IPS-NIHi7 (cell line): Measurements from ENCODE around the gene CLCNKB.
"Not testable (repeated sequence)": the region's sequence is repeated elsewhere in the genome, so short reads cannot be mapped to it uniquely, and the experiment has no call there.

Source experiments
- DNase-seq: peaks from one replicate; pipeline ENCODE4 v3.0.0; 2012; ENCODE audit warnings: mixed read lengths; ENCODE audit errors: extremely low spot score

CLCNKB gene

DNA sequence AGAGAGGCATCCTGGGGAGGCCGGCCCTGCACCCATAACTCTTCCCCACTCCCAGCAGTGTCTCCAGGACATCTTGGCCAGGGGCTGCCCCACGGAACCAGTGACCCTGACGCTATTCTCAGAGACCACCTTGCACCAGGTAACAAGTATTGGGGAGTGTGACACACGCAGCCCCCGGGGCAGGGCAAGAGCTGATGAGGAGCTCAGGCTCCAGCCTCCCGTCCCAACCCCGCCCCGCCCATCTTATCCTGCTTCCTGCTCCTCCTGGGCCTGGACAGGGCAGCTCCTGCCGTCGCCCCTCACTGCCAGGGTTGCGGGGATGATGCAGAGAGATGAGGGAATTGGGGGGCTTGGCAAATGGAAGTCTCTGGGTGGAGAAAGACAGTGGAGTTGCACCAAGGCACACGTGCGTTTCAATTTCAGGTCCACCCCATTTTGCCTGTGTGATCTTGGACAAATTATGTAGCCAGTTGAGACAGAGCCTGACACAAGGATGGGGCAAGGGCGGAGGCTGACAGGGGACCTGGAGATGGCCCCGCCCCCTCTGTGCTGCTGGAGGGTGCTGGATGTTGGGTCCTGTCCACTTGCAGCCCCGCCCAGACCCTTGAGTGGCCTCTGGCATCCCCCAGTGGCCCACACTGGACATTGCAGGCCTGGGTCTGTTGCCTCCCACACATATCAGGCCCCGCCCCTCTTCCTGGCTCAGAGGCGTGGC lies 11.0 kb upstream of the CLCNKB start:
- DNase-seq, result peak; percentile 97

DNA sequence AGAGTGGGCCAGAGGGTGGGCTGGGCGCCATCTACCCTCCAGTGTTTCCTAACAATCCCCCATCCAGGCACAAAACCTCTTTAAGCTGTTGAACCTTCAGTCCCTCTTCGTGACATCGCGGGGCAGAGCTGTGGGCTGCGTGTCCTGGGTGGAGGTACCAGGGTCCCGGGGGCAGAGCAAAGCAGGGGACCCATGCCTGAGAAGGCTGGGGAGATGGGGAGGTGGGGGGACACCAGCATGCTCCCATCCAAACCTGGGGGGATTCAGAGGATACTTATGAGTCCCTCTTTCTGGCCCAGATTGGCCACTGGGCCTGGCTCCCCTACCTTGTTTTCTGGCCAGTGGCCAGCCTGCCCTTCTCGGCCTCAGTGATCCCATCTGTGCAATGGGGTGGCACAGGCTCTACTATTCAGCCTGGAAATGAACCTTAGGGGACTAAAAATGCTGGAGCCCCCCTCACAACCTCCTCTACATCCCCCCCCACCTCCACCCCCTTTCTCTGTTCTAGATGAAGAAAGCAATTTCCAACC lies 10.4 kb upstream of the CLCNKB start:
- not testable (repeated sequence) for DNase-seq

DNA sequence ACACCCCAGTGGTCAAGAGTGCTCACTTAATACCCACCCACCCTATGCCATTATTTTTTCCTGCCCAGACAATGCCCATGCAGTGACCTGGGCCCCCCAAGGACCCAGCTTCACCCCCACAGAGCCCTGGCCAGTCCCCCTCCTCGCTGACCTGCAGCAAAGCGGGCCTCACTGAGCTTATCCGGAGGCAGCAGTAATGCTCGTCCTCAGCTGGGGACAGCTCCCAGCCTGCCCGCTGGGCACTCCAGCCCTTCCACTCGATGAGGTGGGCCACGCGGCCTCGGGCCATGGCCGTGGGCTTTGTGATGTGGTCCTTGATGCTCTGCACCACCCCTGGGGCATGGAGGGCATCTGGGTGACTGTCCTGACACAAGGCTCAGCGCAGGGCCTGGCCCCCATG lies 7.1 kb upstream of the CLCNKB start:
- not testable (repeated sequence) for DNase-seq

DNA sequence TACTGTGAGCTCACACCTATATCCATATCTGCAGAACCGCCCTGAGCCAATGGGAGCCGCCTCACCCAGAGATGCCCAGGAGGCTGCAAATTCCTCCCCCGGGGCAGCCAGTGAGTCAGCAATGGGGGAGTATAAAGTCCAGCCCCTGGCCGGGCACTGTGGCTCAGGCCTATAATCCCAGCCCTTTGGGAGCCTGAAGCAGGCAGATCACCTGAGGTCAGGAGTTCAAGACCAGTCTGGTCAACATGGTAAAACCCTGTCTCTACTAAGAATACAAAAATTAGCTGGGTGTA lies 5.0 kb upstream of the CLCNKB start:
- no peak for DNase-seq

DNA sequence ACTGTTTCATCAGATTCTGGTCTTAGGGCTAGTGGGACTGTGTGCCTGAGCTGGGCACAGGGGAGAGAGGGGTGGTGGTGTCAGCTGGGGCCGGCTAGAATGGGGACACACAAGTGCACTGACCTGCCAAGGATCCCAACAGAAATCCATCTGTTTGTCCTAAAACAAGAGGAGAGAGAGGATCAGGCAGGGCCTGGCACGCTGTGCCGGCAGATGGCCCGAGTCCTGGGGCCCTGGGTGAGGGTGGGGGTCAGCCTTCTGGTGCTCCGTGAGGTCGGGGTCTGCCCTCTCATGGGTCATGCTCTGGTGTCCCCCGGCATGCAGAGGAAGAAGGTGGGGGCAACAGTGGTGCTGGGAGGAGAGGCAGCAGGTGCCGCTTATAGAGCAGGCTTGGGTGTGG lies 3.7 kb upstream of the CLCNKB start:
- DNase-seq, result not testable (repeated sequence)

DNA sequence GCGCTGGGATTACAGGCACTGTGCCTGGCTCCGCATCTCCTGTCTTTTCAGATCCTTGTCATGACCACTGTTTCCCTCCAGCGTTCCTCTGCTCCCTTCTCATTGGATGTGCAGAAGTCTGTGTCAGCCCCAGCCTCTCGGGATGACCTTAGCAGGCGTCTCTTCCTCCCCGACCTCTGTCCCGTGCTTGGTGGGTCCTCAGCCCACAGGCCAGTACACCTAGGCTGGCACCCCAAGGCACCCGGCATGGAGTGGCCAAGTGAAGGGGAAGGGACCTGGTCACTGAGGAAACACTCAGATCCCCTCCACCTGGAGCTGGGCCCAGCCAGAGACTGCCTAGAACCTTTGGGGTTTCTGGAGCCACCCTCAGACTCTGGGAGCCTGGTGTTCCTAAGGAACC lies 2.4 kb upstream of the CLCNKB start:
- no peak for DNase-seq

DNA sequence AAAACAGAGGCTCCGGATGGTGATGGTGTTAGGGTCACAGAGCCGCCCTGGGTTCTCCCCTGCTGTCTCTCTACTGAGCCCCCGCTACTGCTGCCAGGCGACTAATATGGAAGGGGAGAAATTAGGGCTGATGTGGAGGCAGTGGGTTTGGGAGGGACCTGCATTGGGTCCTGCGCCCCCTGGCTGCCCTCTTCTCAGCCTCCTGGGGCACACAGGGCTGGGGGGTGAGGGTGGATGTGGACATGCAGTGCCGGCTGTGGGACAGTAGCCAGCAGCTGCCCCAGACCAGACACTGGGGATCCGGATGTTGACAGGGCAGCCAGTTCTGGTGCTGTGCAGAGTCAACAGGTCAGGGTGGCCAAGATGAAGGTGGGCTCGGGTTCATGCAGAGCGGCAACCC lies 1.5 kb upstream of the CLCNKB start:
- DNase-seq, result no peak

DNA sequence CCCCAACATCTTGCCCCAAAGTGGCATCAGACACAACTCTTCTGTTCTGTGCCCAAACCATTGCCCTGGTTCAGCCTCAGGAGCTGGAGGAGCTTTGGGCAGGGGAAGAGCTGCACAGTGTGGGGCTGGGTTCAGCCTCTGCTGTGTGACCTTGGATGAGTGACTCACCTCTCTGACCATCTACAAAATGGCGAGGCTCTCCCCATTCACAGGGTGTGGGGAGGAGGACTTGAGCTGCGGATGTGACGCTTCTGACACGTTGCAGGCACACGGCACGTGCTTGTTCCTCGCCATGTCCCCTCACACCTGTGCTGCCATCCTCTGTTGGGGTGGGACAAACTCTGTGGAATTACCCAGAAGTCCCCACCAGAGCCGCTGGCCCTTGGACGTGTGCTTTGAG lies 928 bp upstream of the CLCNKB start:
- DNase-seq, result not testable (repeated sequence)

DNA sequence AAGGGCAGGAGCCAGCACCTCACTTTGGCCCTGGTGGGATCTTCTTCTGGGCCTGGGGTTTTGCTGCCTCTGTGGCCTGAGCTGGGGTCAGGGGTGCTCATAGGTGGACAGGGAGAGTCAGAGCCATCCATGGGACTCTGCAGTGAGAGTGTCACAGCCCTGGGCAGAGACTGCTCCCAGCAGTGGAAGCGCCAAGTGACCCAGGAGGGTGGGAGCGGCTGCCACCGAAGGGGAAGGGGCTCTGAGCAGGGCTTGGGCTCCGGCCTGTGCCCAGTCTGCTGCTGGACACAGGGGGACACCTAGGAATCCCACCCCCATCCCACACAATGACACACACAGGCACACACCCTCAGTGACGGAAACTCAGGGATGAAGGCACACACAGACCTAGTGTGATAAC lies 368 bp downstream of the CLCNKB start:
- no peak for DNase-seq

DNA sequence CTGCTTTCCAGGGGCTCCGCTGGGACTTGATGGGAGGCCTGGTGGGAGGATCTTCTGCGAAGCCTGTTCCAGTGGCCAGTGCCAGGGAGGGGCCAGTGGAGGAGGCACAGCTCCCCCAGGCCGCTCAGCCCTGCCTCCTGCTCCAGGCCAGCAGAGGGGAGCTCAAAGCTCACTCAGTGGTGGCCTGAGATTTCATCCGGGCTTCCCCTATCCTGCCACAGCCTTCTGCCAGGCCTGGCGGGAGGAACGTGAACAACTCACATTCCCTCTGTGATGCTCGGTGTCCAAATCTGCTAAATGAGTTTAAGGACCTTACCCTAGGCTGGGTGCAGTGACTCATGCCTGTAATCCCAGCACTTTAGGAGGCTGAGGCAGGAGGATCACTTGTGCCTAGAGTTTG lies 3.3 kb downstream of the CLCNKB start:
- DNase-seq, result no peak

DNA sequence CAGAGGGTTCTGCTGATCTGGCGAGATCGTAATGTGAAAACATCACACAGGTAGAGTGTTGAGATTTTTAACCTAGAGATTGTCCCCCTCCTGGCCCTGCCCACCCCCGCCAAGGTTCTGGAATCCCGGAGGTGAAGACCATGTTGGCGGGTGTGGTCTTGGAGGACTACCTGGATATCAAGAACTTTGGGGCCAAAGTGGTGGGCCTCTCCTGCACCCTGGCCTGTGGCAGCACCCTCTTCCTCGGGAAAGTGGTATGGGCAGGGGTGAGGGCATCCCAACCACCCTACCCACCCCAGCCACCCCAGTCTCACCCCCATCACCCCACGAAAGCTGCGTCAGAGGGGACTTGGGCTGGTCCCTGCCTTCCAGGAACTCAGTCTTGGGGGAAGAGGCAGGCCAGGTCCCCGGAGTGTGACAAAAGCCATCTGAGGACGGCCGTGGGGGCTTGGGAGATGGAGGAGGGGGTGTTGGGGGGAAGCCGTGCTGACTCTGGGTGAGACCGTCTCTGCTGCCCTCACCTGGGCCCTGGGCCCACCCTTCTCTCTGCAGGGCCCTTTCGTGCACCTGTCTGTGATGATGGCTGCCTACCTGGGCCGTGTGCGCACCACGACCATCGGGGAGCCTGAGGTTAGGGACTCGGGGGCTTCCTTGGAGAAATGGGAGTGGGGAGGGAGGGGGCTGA lies 4.4 kb downstream of the CLCNKB start:
- no peak for DNase-seq

DNA sequence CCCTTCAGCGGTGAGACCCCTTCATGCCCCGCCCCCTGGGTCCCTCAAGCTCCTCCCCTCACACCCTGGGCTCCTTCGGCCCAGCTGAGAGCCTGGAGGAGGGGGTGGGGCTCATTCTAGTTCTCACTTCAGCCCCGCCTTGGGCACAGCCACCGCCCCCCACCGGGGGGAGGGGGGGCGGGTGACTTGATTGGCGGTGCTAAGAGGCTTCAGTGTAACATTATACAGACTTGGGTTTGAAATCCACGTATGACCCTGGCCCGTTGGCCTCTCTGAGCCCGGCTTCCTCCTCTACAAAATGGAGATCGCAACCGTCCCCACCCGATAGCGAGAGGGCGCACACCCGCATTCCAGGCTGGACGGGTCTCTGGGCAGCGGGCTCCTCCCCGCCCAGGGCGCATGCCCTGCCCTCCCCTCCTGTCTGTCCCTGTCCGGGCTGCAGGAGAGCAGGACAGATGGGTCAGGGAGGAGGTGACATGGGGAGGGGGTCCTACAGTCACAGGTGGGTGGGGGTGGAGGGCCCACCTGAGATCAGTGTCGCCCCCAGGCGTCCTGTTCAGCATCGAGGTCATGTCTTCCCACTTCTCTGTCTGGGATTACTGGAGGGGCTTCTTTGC lies 5.1 kb downstream of the CLCNKB start:
- peak; percentile 79 for DNase-seq

DNA sequence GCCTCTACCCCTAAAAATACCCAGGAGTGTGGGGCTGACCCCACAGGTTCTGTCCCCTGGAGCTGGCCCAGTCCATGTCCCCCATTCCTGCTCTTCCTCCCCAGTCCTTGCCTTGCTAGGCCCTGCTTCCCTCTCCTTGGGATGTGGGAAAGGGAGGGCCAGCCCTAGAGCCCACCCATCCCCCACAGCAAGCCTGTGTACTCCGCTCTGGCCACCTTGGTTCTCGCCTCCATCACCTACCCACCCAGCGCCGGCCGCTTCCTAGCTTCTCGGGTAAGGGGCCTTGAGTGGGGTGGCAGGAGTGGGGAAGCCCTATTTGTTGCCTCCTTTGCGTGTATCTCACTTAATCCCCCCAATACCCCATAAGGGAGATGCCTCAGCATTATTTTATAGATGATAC lies 6.7 kb downstream of the CLCNKB start:
- DNase-seq, result no peak

DNA sequence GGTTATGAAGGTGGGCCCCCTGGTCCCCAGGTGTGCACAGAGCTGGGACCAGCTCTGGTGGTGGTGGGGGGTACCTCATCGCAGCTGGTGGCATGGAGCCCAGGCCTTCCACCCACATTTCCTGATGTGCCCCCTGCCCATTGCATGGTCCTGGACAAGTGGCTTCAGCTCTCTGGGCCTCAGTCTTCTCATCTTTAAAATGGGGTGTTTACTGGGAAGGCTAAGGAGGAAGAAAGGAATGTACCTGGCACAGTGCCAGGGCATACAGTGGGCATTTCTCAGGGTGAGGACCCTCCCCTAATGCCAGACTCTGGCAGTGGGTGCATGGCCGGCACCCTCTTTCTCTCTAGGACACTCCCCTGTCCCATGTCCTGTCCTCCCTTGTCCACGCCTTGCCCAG lies 7.5 kb downstream of the CLCNKB start:
- no peak for DNase-seq

DNA sequence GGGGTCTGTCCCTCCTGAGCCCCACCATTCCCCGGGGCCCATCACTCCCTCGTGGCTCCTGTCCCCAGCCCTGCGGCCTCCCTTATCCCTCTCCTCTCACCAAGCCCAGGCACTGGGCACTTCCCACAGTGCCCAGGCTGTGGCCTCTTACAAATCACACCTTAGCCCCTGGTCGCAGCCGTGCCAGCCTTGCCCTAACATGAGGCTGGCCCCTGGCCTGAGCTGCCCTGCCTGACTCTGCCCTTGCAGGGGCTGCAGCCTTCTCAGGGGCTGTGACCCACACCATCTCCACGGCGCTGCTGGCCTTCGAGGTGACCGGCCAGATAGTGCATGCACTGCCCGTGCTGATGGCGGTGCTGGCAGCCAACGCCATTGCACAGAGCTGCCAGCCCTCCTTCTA lies 8.4 kb downstream of the CLCNKB start:
- not testable (repeated sequence) for DNase-seq

DNA sequence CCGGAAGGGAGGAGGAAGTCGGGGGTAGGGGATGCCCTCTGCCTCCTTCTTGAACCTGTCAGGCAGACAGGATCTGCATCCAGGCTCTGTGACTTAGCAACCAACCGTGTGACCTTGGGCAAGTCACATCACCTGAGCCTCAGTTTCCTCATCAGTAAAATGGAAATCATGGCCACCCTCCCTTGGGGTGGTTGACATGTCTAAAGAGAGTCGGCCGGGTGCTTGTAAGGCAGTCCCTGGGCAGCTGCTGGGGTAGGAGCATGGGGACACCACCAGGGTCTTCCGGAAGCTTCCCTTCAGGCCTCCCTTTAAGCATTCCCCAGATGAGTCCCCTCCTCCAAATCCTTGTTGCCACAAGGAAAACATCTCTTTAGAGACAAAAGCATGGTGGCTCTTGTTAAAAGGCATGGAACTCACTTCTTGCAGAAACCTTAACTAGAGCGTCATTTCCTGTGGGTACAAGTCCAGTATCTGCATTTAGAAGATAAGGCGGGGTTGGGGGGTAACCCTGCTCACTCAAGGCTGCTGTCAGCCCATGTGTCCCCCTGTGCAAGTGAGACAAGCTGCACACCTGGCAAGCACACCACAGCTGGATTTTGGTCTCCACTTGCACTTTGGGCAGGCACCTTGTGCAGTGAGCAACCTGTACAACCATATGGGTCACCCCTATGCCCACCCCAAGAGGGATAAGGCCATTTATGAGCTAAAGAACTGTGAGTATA lies 10.4 kb downstream of the CLCNKB start:
- DNase-seq, result no peak

DNA sequence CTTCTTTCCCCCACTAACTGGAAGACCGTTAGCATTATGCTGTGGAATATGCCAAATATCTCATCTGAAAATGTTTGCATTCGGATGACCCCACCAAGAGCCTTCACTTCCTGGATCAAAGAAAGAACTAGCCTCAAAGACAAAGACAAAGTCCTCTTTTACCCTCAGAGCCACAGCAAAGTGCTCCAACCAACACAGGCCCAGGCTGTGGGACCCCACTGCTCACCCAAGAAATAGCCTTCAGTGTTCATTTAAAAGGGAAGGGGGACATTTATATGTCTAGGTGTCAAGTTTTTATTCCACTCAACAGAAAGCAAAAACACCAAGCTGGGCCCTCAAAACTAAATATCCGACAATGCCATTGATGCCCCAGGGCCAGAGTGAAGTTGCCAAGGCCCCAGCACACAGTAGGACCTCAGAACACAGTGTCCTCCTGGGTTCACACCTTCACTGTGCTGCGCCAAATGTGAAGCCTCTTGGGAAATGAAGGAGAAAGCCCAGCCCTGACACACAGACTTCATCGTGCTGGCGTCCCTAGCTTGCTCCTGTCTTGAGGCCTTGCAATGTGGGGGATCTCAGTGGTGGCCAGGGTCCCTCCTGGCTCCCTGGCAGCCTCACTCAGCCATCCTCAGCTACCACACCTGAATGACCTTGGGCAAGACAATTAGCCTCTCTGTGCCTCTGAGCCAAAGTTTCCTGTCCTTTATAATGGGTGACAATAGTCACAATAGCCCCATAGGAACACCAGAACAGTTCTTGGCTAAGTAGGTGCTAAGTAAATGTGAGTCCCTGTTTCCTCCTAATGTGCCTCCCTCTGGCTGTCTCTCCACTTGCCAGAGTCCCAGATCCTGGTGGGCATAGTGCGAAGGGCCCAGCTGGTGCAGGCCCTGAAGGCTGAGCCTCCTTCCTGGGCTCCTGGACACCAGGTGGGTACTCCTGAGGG lies 11.3 kb downstream of the CLCNKB start:
- no peak for DNase-seq

DNA sequence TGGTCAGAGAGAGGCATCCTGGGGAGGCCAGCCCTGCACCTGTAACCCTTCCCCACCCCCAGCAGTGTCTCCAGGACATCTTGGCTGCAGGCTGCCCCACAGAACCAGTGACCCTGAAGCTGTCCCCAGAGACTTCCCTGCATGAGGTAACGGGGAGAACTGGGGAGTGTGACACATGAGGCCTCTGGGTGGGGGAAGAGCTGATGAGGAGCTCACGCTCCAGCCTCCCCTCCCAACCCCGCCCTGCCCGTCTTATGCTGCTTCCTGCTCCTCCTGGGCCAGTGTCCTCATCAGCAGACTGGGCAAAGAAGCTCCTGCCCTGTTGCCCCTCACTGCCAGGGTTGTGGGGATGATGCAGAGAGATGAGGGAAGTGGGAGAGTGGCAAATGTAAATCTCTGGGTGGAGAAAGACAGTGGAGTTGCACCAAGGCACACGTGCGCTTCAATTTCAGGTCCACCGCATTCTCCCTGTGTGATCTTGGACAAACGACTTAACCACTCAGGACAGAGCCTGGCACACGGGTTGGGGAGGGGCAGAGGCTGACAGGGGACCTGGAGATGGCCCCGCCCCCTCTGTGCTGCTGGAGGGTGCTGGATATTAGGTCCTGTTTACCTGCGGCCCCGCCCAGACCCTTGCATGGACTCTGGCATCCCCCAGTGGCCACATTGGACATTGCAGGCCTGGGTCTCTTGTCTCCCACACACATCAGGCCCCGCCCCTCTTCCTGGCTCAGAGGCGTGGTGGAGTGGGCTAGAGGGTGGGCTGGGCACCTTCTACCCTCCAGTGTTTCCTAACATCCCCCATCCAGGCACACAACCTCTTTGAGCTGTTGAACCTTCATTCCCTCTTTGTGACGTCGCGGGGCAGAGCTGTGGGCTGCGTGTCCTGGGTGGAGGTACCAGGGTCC lies 12.3 kb downstream of the CLCNKB start:
- DNase-seq, result peak; percentile 98

DNA sequence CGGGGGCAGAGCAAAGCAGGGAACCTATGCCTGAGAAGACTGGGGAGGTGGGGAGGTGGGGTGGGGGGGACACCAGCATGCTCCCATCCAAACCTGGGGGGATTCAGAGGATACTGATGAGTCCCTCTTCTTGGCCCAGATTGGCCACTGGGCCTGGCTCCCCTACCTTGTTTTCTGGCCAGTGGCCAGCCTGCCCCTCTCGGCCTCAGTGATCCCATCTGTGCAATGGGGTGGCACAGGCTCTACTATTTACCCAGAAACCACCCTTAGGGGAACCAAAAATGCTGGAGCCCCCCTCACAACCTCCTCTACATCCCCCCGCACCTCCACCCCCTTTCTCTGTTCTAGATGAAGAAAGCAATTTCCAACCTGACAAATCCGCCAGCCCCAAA lies 12.9 kb downstream of the CLCNKB start:
- not testable (repeated sequence) for DNase-seq

DNA sequence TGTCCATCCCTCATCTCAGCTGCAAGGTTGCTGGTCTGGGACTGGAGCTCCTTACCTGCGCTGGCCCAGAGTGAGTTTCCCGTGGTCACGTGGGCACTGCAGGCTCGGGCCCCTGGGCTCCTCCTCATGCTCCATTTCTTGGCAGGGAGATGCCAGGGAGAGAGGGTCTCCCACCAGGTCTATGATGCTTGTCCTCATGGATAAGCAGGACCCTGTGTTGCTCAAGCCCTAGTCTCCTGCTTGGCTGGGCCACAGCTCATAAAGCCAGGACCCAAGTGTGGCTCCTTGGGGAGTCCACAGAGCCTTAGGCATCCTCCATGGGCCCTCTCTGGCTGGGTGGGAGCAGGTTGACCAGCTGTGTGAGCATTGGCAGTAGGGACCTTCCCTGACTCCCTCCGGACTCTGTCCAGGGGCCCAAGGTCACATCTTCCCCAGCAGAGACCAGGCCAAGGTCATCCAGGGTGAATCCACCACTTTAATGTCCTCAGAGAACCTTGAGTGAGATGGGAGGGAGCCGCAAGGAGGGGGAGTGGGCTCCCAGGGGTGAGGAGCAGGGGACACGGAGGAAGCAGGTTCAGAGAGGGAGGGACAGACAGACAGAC lies 13.8 kb downstream of the CLCNKB start:
- not testable (repeated sequence) for DNase-seq
